Suprapubic skin (tissue), 4 donors: Measurements from ENCODE around the gene G6PC2. TPM values are rescaled to one million over a fixed set of nuclear protein-coding genes. Genes with fewer than 3 reads are reported as not detected.

Experiments used
- DNase-seq, 2 donors: peaks; one replicate each; pipeline ENCODE4 v3.0.0-alpha.2; 2019; ENCODE audit warnings: low spot score in 2 of 2
- H3K27ac ChIP-seq: fragments of 200-600 bp; sonication (generic); one replicate; pipeline ENCODE4 v1.5.1; 2019
- H3K27me3 ChIP-seq: fragments of 200-600 bp; sonication (generic); one replicate; pipeline ENCODE4 v1.5.1; 2019
- H3K36me3 ChIP-seq: fragments of 200-600 bp; sonication (generic); one replicate; pipeline ENCODE4 v1.5.1; 2019
- H3K4me1 ChIP-seq: fragments of 200-600 bp; sonication (generic); one replicate; pipeline ENCODE4 v1.5.1; 2019
- H3K4me3 ChIP-seq: fragments of 200-600 bp; sonication (generic); one replicate; pipeline ENCODE4 v1.5.1; 2019; ENCODE audit warnings: mild to moderate bottlenecking
- H3K9me3 ChIP-seq: fragments of 200-600 bp; sonication (generic); one replicate; pipeline ENCODE4 v1.5.1; 2019
- CTCF ChIP-seq, 2 donors: fragments of 200-600 bp in 1 of 2; fragments of 450-650 bp in 1 of 2; sonication (generic) in 1 of 2; IDR thresholded peaks; one replicate each; pipeline ENCODE4 v1.5.1; 2016 to 2019; ENCODE audit warnings: antibody characterized with exemption in 2 of 2, mild to moderate bottlenecking in 1 of 2, moderate library complexity in 1 of 2
- EP300 ChIP-seq: sonication (generic); formaldehyde crosslinking; IDR thresholded peaks from one replicate; pipeline ENCODE4 v1.6.1; 2017; ENCODE audit warnings: antibody characterized with exemption
- POLR2A ChIP-seq, 2 donors: fragments of 450-650 bp; IDR thresholded peaks; one replicate each; pipeline ENCODE4 v1.6.1; 2017; ENCODE audit warnings: antibody characterized with exemption in 2 of 2, mild to moderate bottlenecking in 2 of 2, moderate library complexity in 2 of 2
- POLR2AphosphoS5 ChIP-seq, 3 donors: sonication (generic); formaldehyde crosslinking; IDR thresholded peaks; one replicate each; pipeline ENCODE4 v1.6.1; 2017; ENCODE audit warnings: antibody characterized with exemption in 3 of 3
- WGBS: methylation state at CpG from one replicate; pipeline ENCODE4 v1.1.5; 2018; 5-methylcytosine and 5-hydroxymethylcytosine counted together
- total RNA-seq, 4 donors: library from RNA; depleted of rRNA; stranded (reverse); fragments of >200 nt; gene quantifications; one replicate each; pipeline ENCODE4 v1.1.0, GENCODE V29; 2016

Gene G6PC2
- total RNA-seq, 4 donors from 2014 or later: not detected

- TF ChIP-seq POLR2AphosphoS5 (IDR thresholded peaks at IDR 0.05) (no peak), CTCF (IDR thresholded peaks at IDR 0.05) (no peak), EP300 (no peak), POLR2A (IDR thresholded peaks at IDR 0.05) (no peak)
- Histone ChIP-seq H3K27me3 (peaks cover 11% of the 10 kb centered on the region), H3K4me1 (peaks cover 7% of the 10 kb centered on the region), H3K4me3 (no peak overlapping the region), H3K27ac (no peak overlapping the region), H3K36me3 (no peaks in the 10 kb centered on the region), H3K9me3 (no peaks in the 10 kb centered on the region)
- DNase-seq: no peak
- WGBS: 93% methylated on average over 8 of the region's 8 CpGs
These were observed 7.0 kb downstream of the G6PC2 start for GRCh38 chr2:168907940-168908662.

DNA sequence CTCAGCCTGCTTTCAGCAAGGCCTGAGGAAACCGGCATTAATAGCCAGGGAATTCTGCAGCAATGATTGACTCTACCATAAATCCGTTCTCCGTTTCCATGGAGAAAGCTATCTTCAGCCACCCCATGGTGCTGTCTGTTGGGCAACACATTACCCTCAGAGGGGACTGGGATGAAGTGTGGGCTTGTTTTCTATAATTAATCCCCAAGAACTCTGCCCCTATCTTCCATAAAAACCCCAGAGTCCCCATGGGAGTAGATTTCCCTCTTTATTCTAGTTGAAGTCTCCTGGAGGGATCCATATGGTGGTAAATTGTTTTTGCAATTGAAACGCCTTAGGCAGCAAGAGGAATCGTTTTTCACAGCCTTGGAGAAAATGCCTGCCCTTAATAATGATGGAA is 9.2 kb downstream of the G6PC2 start:
- no peak for DNase-seq
- 61% methylated on average over 5 of the region's 5 CpGs for WGBS
- no peak for TF ChIP-seq POLR2A (IDR thresholded peaks at IDR 0.05)
- TF ChIP-seq POLR2AphosphoS5 (IDR thresholded peaks at IDR 0.05): no peak
- TF ChIP-seq CTCF (IDR thresholded peaks at IDR 0.05): no peak
- no peak for TF ChIP-seq EP300
- peaks cover 11% of the 10 kb centered on the region for H3K27me3 ChIP-seq
- no peaks in the 10 kb centered on the region for H3K36me3 ChIP-seq
- H3K4me3 ChIP-seq: no peak overlapping the region
- no peak overlapping the region for H3K27ac ChIP-seq
- peaks cover 7% of the 10 kb centered on the region for H3K4me1 ChIP-seq
- no peaks in the 10 kb centered on the region for H3K9me3 ChIP-seq

DNA sequence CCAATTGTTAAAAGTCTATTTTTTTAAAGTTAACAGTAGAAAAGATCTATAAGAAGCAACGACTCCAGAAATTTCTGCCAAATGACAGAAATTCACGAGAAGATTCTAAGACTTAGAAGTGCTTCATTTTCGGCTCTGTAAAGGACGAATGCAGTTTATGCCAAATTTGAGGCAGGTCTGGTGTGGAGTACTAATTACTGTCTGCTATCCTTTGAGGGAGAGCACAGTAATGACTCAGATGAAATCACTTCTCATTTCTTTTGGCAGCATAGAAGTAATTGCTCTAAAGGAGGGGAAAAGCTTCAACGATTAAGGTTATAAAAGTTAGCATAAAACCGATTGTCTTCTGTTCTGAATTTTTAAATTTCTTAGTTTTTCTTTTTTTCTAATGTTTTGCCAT is 11.4 kb downstream of the G6PC2 start:
- H3K27ac ChIP-seq: no peak overlapping the region
- TF ChIP-seq EP300 (no peak), CTCF (IDR thresholded peaks at IDR 0.05) (no peak)
- H3K9me3 ChIP-seq: no peaks in the 10 kb centered on the region
- WGBS: 39% methylated on average over 6 of the region's 6 CpGs
- peaks cover 11% of the 10 kb centered on the region for H3K27me3 ChIP-seq
- peak overlapping the region; percentile 35 for H3K4me3 ChIP-seq
- H3K4me1 ChIP-seq: peaks cover 7% of the 10 kb centered on the region
- no peak for DNase-seq
- H3K36me3 ChIP-seq: no peaks in the 10 kb centered on the region

- H3K9me3 ChIP-seq: no peaks in the 10 kb centered on the region
- H3K36me3 ChIP-seq: no peaks in the 10 kb centered on the region
- peaks cover 7% of the 10 kb centered on the region for H3K4me1 ChIP-seq
- TF ChIP-seq POLR2AphosphoS5 (IDR thresholded peaks at IDR 0.05) (no peak), EP300 (no peak)
- 40% methylated on average over 21 of the region's 21 CpGs for whole genome bisulfite sequencing
- no peak for DNase-seq
- H3K27ac ChIP-seq: no peak overlapping the region
- H3K4me3 ChIP-seq: peak overlapping the region; percentile 35
- peaks cover 11% of the 10 kb centered on the region for H3K27me3 ChIP-seq
These were observed 11.8 kb downstream of the G6PC2 start for GRCh38 chr2:168912901-168913369.

GRCh38 chr2:168913495-168913894 is 12.4 kb downstream of the G6PC2 start:
- no peak for DNase-seq
- H3K36me3 ChIP-seq: no peaks in the 10 kb centered on the region
- WGBS: 80% methylated on average over 4 of the region's 4 CpGs
- no peak overlapping the region for H3K27ac ChIP-seq
- H3K27me3 ChIP-seq: peaks cover 11% of the 10 kb centered on the region
- H3K4me1 ChIP-seq: peaks cover 7% of the 10 kb centered on the region
- H3K9me3 ChIP-seq: no peaks in the 10 kb centered on the region
- no peak overlapping the region for H3K4me3 ChIP-seq
- TF ChIP-seq CTCF (IDR thresholded peaks at IDR 0.05) (no peak), POLR2A (IDR thresholded peaks at IDR 0.05) (no peak), POLR2AphosphoS5 (IDR thresholded peaks at IDR 0.05) (no peak), EP300 (no peak)
